GM12878 (cell line): ENCODE data around the gene NSFL1C. TPM values are rescaled to one million over a fixed set of nuclear protein-coding genes. Genes with fewer than 3 reads are reported as not detected.

Experiments used
- ATAC-seq: fragments of 200-7000 bp; cut with Tn5 transposase; 3 replicates; pipeline ENCODE4 v1.9.1; 2020; ENCODE audit warnings: mild to moderate bottlenecking, moderate library complexity
- BruUV-seq: library from RNA; stranded (reverse); fragments of 400-500 nt; replicated peaks from 2 replicates; lab custom pipeline; 2021; lab: Mats Ljungman, UMichigan
- CTCF ChIA-PET: fragments of 300-600 bp; sonication (Branson Sonifier 250); formaldehyde crosslinking; extraction: SDS; loops from one replicate; lab custom pipeline; 2021; ENCODE audit warnings: inconsistent platforms; lab: Yijun Ruan, JAX
- POLR2A ChIA-PET: fragments of 350-600 bp; formaldehyde crosslinking; extraction: SDS; loops from one replicate; lab custom pipeline; 2021; ENCODE audit warnings: inconsistent platforms; lab: Charles Lee
- RAD21 ChIA-PET: fragments of 300-600 bp; sonication (Branson Sonifier 250); formaldehyde crosslinking; loops from one replicate; lab custom pipeline; 2023; ENCODE audit warnings: antibody characterized with exemption; ENCODE audit not compliant: unreplicated experiment; lab: Charles Lee
- SMC1A ChIA-PET: fragments of 300-600 bp; sonication (Branson Sonifier 250); formaldehyde crosslinking; loops from one replicate; lab custom pipeline; 2023; ENCODE audit not compliant: unreplicated experiment, uncharacterized antibody; lab: Charles Lee
- DNase-seq: peaks from one replicate; pipeline ENCODE4 v3.0.0-alpha.2; 2011; ENCODE audit warnings: low read depth, low spot score
- FAIRE-seq: peaks from 3 replicates; lab custom pipeline; 2011; peaks lifted over from hg19 to GRCh38; lab: Jason Lieb, UNC
- H2AFZ ChIP-seq: 2 replicates; pipeline ENCODE4 v1.6.0; 2011; ENCODE audit warnings: low read depth, low read length, control low read depth; ENCODE audit not compliant: control insufficient read depth
- H3K27ac ChIP-seq: 2 replicates; pipeline ENCODE4 v1.5.1; 2011; ENCODE audit warnings: control low read depth; ENCODE audit not compliant: control insufficient read depth, insufficient read depth
- H3K27me3 ChIP-seq, 2 experiments: replicated peaks in 1 of 2; 2 replicates each; pipeline versions ENCODE4 v1.6.0 to v1.6.1; 2011; ENCODE audit warnings: low read length in 1 of 2; ENCODE audit not compliant: control insufficient read depth in 2 of 2, insufficient read depth in 2 of 2
- H3K36me3 ChIP-seq, 2 experiments: 2 replicates each; pipeline ENCODE4 v1.5.1; 2011; ENCODE audit warnings: low read length in 1 of 2; ENCODE audit not compliant: control insufficient read depth in 2 of 2, insufficient read depth in 2 of 2
- H3K4me1 ChIP-seq: 2 replicates; pipeline ENCODE4 v1.6.1; 2011; ENCODE audit warnings: mild to moderate bottlenecking, low read length, moderate library complexity, mixed read lengths; ENCODE audit not compliant: control insufficient read depth, insufficient read depth
- H3K4me2 ChIP-seq: 2 replicates; pipeline ENCODE4 v1.6.0; 2011; ENCODE audit warnings: control low read depth; ENCODE audit not compliant: control insufficient read depth, insufficient read depth
- H3K4me3 ChIP-seq: fragments of 200-600 bp; sonication (generic); 2 replicates; pipeline ENCODE4 v1.5.1; 2016
- H3K79me2 ChIP-seq: 2 replicates; pipeline ENCODE4 v1.6.0; 2011; ENCODE audit warnings: low read length; ENCODE audit not compliant: control insufficient read depth, insufficient read depth
- H3K9ac ChIP-seq: 2 replicates; pipeline ENCODE4 v1.8.0; 2011; ENCODE audit warnings: low read length, control low read depth, mixed read lengths; ENCODE audit not compliant: control insufficient read depth, insufficient read depth
- H3K9me3 ChIP-seq: replicated peaks from 3 replicates; pipeline ENCODE4 v1.5.1; 2011; ENCODE audit warnings: mild to moderate bottlenecking, low read length; ENCODE audit not compliant: control insufficient read depth, insufficient read depth
- H4K20me1 ChIP-seq: 2 replicates; pipeline ENCODE4 v1.6.0; 2011; ENCODE audit not compliant: control insufficient read depth, insufficient read depth
- E2F8 ChIP-seq: fragments of 450-650 bp; IDR thresholded peaks from 2 replicates; pipeline ENCODE4 v1.6.1; 2018; ENCODE audit warnings: mild to moderate bottlenecking, low read depth, moderate library complexity; ENCODE audit not compliant: partially characterized antibody
- NFXL1 ChIP-seq: fragments of 450-650 bp; IDR thresholded peaks from 2 replicates; pipeline ENCODE4 v1.6.1; 2017; ENCODE audit warnings: antibody characterized with exemption, mild to moderate bottlenecking, borderline replicate concordance
- PRDM15 ChIP-seq: fragments of 450-650 bp; formaldehyde crosslinking; IDR thresholded peaks from 2 replicates; pipeline ENCODE4 v1.4.0; 2020; ENCODE audit warnings: mild to moderate bottlenecking, moderate library complexity
- ZNF384 ChIP-seq: IDR thresholded peaks from 2 replicates; pipeline ENCODE4 v1.6.1; 2012; ENCODE audit warnings: low read depth, mild to moderate bottlenecking, low read length, improper control_type of control experiment, borderline replicate concordance
- WGBS: methylation state at CpG from one replicate; pipeline ENCODE4 v1.1.6; 2016; ENCODE audit warnings: low lambda C conversion rate; ENCODE audit not compliant: insufficient replicate concordance, insufficient coverage; ENCODE audit errors: missing lambda C conversion rate; 5-methylcytosine and 5-hydroxymethylcytosine counted together
- in situ Hi-C: fragments of 300-500 bp; cut with MboI; formaldehyde crosslinking; loops from 9 replicates; pipeline ENCODE4 v1.14.3; 2018; ENCODE audit warnings: mixed read lengths
- intact Hi-C: fragments of 100-400 bp; cut with micrococcal nuclease; formaldehyde crosslinking; loops from one replicate; pipeline ENCODE4 v1.14.2; 2022; ENCODE audit not compliant: unreplicated experiment
- polyA plus RNA-seq, 11 experiments: library from polyadenylated mRNA; depleted of rRNA in 4 of 11; unstranded in 6 of 11; stranded (reverse) in 5 of 11; fragments of >200 nt; fragmentation: Nextera tagmentation in 4 of 11; fragmentation: Illumina TruSeq in 1 of 11; extraction: Ambion mirVana in 4 of 11; extraction: Trizol in 1 of 11; gene quantifications; 1 replicate in 1 of 11; 2 replicates in 10 of 11; pipeline versions ENCODE4 v1.2.1 to v1.2.3, GENCODE V29; 2011 to 2016; ENCODE audit warnings: inconsistent platforms in 2 of 11, missing spikeins in 2 of 11, low read depth in 1 of 11
- total RNA-seq, 4 experiments: library from RNA; depleted of rRNA in 3 of 4; stranded (reverse); fragments of >200 nt in 3 of 4; fragmentation: Illumina TruSeq in 1 of 4; extraction: Trizol in 1 of 4; gene quantifications; 2 replicates each; pipeline versions ENCODE4 v1.2.1 to v1.2.3, GENCODE V29; 2013 to 2021

NSFL1C gene
- total and polyA plus RNA-seq, 10 of the 15 experiments (the other 5 are each of a cell fraction or from before 2014, with no cell fraction given): 21.5 to 100 (median 38.1) TPM

DNA sequence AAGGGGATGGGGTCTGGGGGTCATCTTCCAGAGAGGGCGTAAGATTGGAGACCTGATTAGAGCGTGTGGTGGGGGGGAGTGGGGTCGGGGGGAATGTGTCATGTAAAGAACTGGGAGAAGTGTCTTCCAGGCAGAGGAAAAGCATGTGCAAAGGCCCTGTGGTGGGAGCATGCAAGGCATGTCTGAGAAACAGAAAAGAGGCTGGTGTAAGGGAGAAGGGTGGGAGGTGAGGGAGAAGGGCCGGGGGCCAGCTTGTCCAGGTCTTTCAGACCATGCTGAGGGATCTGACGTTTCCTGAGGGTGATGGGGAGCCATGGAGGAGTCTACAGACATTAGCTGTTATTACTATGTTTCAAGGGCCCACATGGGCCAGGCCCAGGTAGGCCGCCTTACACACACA is 43.4 kb downstream of the NSFL1C start:
- no peak overlapping the region for H2AFZ ChIP-seq
- in situ Hi-C loops: no loop called here
- no peak overlapping the region for H3K4me2 ChIP-seq
- ATAC-seq (no peak; the same call in 2 of the 3 replicates), FAIRE-seq (no peak), DNase-seq (no peak)
- ChIA-PET SMC1A (interaction anchor here (0.9 to 1.3 kb wide), 5 partner anchors 12 to 46 kb away, joined by 3 to 13 read pairs (median 4); no protein-coding TSS in a partner anchor), RAD21 (interaction anchor here (1.5 to 2.8 kb wide), 2 partner anchors 13 to 15 kb away, joined by 6 to 15 read pairs; no protein-coding TSS in a partner anchor), CTCF (interaction anchor here (0.9 to 2.0 kb wide), 7 partner anchors 10 to 82 kb away, joined by 3 to 25 read pairs (median 5); partner anchors contain the start of gene NSFL1C), POLR2A (no interaction called here)
- no peaks in the 10 kb centered on the region; the same call in 2 of the 3 replicates for H3K9me3 ChIP-seq
- no peak overlapping the region for H3K4me3 ChIP-seq
- H3K79me2 ChIP-seq: no peaks in the 10 kb centered on the region
- H3K27ac ChIP-seq: no peak overlapping the region
- H4K20me1 ChIP-seq: no peaks in the 10 kb centered on the region
- TF ChIP-seq E2F8: no peak
- TF ChIP-seq NFXL1: no peak
- TF ChIP-seq PRDM15 (CRISPR knock-in tag): no peak
- TF ChIP-seq ZNF384: no peak
- no peak overlapping the region for H3K9ac ChIP-seq
- intact Hi-C loops: no loop called here
- H3K36me3 ChIP-seq: no peaks in the 10 kb centered on the region
- no peaks in the 10 kb centered on the region for H3K4me1 ChIP-seq
- peaks cover 0 to 2% of the 10 kb centered on the region in 2 experiments; a peak in 2 of 4 replicates for H3K27me3 ChIP-seq
- 43% methylated on average over 6 of the region's 6 CpGs for WGBS
- BruUV-seq: no TSS peak
